Stimulated activated CD8-positive, alpha-beta memory T cell treated with anti-CD3 and anti-CD28 coated beads, Interleukin-12 subunit alpha, Interleukin-12 subunit beta, amount 100 ng/mL, for 24 hours (primary cell): ENCODE results near the gene TPD52L1.
"Not testable (repeated sequence)": the region's sequence is repeated elsewhere in the genome, so short reads cannot be mapped to it uniquely, and the experiment has no call there.

ENCODE experiments used
- DNase-seq: peaks from one replicate; pipeline ENCODE4 v3.0.0-alpha.2; 2020; ENCODE audit errors: extremely low read depth

TPD52L1 gene

GRCh38 chr6:125270380-125270779, 116.8 kb downstream of the TPD52L1 start:
- no peak for DNase-seq

- no peak for DNase-seq
Observed at GRCh38 chr6:125271486-125272159, 118.0 kb downstream of the TPD52L1 start.

- DNase-seq: no peak
Observed at GRCh38 chr6:125273251-125273650, 119.7 kb downstream of the TPD52L1 start.

GRCh38 chr6:125273965-125274364, 120.4 kb downstream of the TPD52L1 start:
- DNase-seq: no peak

GRCh38 chr6:125274935-125275334, 121.4 kb downstream of the TPD52L1 start:
- no peak for DNase-seq

GRCh38 chr6:125275779-125276178, 122.2 kb downstream of the TPD52L1 start:
- DNase-seq: no peak

GRCh38 chr6:125277838-125278237, 124.3 kb downstream of the TPD52L1 start:
- DNase-seq: no peak

GRCh38 chr6:125279961-125280360, 126.4 kb downstream of the TPD52L1 start:
- no peak for DNase-seq

- DNase-seq: not testable (repeated sequence)
Observed at GRCh38 chr6:125280370-125281035, 126.9 kb downstream of the TPD52L1 start.

- not testable (repeated sequence) for DNase-seq
Observed at GRCh38 chr6:125282470-125282869, 128.9 kb downstream of the TPD52L1 start.

GRCh38 chr6:125285353-125285752, 131.8 kb downstream of the TPD52L1 start:
- no peak for DNase-seq

GRCh38 chr6:125285936-125286335, 132.4 kb downstream of the TPD52L1 start:
- DNase-seq: no peak

- DNase-seq: no peak
Observed at GRCh38 chr6:125287718-125288117, 134.1 kb downstream of the TPD52L1 start.

GRCh38 chr6:125293587-125293986, 140.0 kb downstream of the TPD52L1 start:
- no peak for DNase-seq

GRCh38 chr6:125294036-125294435, 140.5 kb downstream of the TPD52L1 start:
- DNase-seq: no peak

GRCh38 chr6:125294925-125295324, 141.4 kb downstream of the TPD52L1 start:
- DNase-seq: no peak

GRCh38 chr6:125296471-125296870, 142.9 kb downstream of the TPD52L1 start:
- no peak for DNase-seq

GRCh38 chr6:125299257-125299656, 145.7 kb downstream of the TPD52L1 start:
- no peak for DNase-seq

GRCh38 chr6:125300992-125301434, 147.4 kb downstream of the TPD52L1 start:
- no peak for DNase-seq

- no peak for DNase-seq
Observed at GRCh38 chr6:125301435-125302391, 148.1 kb downstream of the TPD52L1 start, which contains the start of gene HDDC2. Gene HDDC2 (minus strand): TSS chr6:125301967. CDS start chr6:125301932, 35 bp downstream.

GRCh38 chr6:125302840-125303511, 149.4 kb downstream of the TPD52L1 start:
- no peak for DNase-seq

- DNase-seq: no peak
Observed at GRCh38 chr6:125303512-125303854, 149.9 kb downstream of the TPD52L1 start.
